Adipocyte (in vitro differentiated cells): ENCODE results near the gene KLHL3.

ENCODE experiments used
- DNase-seq: peaks from one replicate; pipeline ENCODE4 v3.0.0-alpha.2; 2015; ENCODE audit warnings: low read depth
- H3K27me3 ChIP-seq: replicated peaks from 2 replicates; pipeline ENCODE4 v1.7.0; 2013; ENCODE audit warnings: mild to moderate bottlenecking, low read length, moderate library complexity; ENCODE audit not compliant: control insufficient read depth, insufficient read depth
- H3K36me3 ChIP-seq: 2 replicates; pipeline ENCODE4 v1.7.0; 2013; ENCODE audit warnings: low read length, mild to moderate bottlenecking, moderate library complexity; ENCODE audit not compliant: control insufficient read depth, insufficient read depth, severe bottlenecking
- H3K4me1 ChIP-seq: 2 replicates; pipeline ENCODE4 v1.7.0; 2013; ENCODE audit warnings: mild to moderate bottlenecking, low read length, moderate library complexity; ENCODE audit not compliant: control insufficient read depth, insufficient read depth
- H3K4me3 ChIP-seq: 2 replicates; pipeline ENCODE4 v1.7.0; 2013; ENCODE audit warnings: mild to moderate bottlenecking, low read length, moderate library complexity
- H3K9ac ChIP-seq: 2 replicates; pipeline ENCODE4 v1.7.0; 2013; ENCODE audit warnings: mild to moderate bottlenecking, low read length, moderate library complexity
- H3K9me3 ChIP-seq: 2 replicates; pipeline ENCODE4 v1.7.0; 2013; ENCODE audit warnings: mild to moderate bottlenecking, low read length, moderate library complexity; ENCODE audit not compliant: control insufficient read depth

The KLHL3 gene

DNA sequence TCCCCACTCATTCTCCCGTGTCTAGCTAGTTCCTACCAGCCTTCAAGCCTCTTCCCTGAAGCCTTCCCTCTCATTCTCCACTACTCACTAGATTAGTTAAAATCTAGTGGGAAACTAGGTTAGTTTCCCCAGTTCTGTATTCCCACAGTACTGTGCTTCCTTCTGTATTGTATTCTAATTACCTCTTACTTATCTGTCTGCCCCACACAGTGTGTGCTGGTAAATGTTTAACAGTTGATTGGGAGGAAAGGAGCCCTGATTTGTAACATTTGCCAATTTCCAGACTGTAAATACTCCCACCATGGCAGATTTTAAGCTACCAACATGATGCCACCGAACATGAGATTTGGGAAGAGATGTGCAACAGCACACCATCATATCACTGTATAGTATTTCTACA is 8.3 kb downstream of the KLHL3 start:
- H3K4me3 ChIP-seq, result no peak overlapping the region
- H3K36me3 ChIP-seq, result no peaks in the 10 kb centered on the region
- no peak for DNase-seq

DNA sequence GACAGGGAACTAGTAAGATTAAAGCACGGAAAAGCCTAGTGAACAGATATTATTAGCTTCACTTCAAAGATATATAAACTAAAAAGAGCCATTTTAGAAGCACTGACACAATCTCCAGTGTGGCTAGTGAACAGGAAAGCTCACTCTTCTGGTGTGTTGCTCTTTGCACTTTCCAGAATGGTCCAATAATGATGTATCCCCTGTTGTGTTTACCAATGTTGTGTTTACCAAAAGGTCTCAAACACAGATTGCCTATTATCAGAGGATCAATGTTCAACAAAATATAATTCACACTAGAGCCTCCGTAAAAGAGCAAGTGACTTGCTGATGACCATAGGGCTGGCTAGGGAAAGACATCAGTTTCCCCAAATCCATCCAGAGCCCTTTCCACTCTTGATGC is 11.6 kb downstream of the KLHL3 start:
- no peak for DNase-seq
- Histone ChIP-seq H3K4me1 (no peaks in the 10 kb centered on the region), H3K9me3 (no peaks in the 10 kb centered on the region), H3K9ac (no peak overlapping the region), H3K36me3 (no peaks in the 10 kb centered on the region), H3K27me3 (no peaks in the 10 kb centered on the region), H3K4me3 (no peak overlapping the region)

More for the DNA sequence above, 8.3 kb downstream of the KLHL3 start:
- no peak overlapping the region for H3K9ac ChIP-seq
- no peaks in the 10 kb centered on the region for H3K27me3 ChIP-seq
- no peaks in the 10 kb centered on the region for H3K9me3 ChIP-seq
- H3K4me1 ChIP-seq, result peaks cover 19% of the 10 kb centered on the region

DNA sequence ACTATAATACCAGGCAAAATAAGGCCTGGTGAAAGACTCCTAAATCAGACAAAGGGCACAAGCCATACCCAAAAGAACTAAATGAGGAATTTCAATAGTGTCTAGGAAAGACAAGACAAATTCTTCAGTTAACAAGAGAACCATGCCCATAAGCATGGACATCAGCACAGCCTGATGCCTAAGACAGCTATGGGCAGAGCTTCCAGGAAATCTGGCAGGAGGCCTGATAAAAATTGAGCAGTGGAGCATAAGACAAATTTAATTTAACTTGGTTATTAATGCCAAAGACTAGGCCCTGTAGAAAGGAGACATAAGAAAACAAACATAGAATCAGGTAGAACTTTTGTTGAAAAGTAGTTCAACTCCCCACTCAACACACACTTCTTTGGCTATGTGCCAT is 17.3 kb downstream of the KLHL3 start:
- Histone ChIP-seq H3K36me3 (no peaks in the 10 kb centered on the region), H3K9me3 (no peaks in the 10 kb centered on the region), H3K4me3 (no peak overlapping the region), H3K9ac (no peak overlapping the region), H3K4me1 (no peaks in the 10 kb centered on the region), H3K27me3 (no peaks in the 10 kb centered on the region)
- DNase-seq, result no peak

DNA sequence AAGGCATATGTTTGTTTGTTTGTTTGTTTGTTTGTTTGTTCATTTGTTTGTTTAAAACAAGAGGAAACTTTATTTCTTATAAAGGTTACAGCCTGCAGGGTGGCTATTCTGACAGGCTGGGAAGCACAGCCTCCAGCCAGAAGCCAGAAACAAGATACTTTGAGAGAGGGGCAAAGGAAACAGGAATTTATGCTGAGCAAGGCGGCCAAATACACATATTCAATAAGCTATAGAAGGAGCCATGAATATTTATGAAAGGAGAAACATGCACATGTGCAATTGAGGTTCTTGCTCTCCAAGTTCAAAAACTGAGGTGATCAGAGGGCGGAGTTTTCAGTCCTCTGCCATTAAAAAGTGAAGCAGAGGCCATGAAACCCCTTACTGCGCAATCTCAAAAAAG is 19.6 kb downstream of the KLHL3 start:
- no peak for DNase-seq
- H3K4me3 ChIP-seq, result no peak overlapping the region
- no peaks in the 10 kb centered on the region for H3K9me3 ChIP-seq
- H3K36me3 ChIP-seq, result no peaks in the 10 kb centered on the region
- H3K27me3 ChIP-seq, result no peaks in the 10 kb centered on the region
- no peak overlapping the region for H3K9ac ChIP-seq
- peaks cover 3% of the 10 kb centered on the region for H3K4me1 ChIP-seq

DNA sequence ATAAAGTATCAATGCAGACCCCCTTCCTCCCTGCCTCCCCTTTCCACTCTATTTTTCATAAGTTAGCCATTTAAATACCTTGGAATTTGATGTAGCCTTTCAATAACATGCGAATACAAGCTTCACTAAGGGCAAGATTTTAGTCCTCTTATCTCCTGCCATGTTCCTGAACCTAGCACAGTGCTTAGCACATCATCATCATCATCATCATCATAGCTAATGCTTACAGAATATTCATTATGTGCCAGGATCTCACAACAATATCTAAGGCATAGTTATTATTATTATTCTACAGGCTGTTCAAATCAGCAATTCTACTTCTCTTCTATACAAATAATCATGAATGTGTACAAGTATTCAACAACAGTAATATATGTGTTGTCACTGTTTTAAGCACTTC is 20.4 kb downstream of the KLHL3 start:
- Histone ChIP-seq H3K9ac (no peak overlapping the region), H3K4me1 (peaks cover 3% of the 10 kb centered on the region), H3K4me3 (no peak overlapping the region), H3K9me3 (no peaks in the 10 kb centered on the region), H3K27me3 (no peaks in the 10 kb centered on the region), H3K36me3 (no peaks in the 10 kb centered on the region)
- DNase-seq, result no peak

DNA sequence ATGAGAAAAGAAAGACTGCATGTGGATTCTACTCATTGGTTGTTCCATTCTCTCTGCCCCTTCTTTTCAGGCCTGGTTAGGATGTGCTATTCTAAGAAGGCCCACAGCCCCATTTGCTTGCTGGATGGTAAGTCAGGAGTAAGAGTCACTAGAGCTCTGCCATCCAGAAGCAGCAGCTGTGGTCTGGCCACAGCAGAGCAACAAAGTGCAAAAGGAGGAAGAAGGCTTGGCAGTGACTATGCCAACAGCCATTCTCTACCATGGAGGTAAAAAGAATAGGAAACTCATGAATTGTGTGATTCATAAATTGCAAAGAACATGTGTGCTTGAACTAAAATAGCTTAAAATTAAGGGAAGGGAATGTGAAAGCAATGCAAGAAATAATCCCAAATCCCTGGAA is 20.9 kb downstream of the KLHL3 start:
- Histone ChIP-seq H3K4me3 (no peak overlapping the region), H3K36me3 (no peaks in the 10 kb centered on the region), H3K27me3 (no peaks in the 10 kb centered on the region), H3K9me3 (no peaks in the 10 kb centered on the region), H3K4me1 (peaks cover 7% of the 10 kb centered on the region), H3K9ac (no peak overlapping the region)
- peak; percentile 9 for DNase-seq

DNA sequence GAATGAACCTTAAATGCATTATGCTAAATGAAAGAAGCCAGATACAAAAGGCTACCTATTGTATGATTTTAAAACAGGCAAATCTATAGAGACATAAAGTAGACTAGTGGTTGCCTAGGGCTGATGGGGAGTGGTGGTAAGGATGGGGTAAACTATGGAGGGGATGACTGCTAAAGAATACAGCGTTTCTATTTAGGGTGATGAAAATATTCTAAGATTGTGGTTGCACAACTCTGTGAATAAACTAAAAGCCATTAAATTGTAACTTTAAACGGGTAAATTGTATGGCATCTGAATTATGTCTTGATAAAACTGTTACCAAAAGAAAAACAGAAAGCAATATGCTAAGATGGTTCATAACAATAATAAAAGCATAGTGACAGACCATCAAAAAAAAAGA is 21.4 kb downstream of the KLHL3 start:
- H3K4me3 ChIP-seq, result no peak overlapping the region
- peak; percentile 13 for DNase-seq
- H3K27me3 ChIP-seq, result no peaks in the 10 kb centered on the region
- H3K9ac ChIP-seq, result no peak overlapping the region
- peaks cover 11% of the 10 kb centered on the region for H3K4me1 ChIP-seq
- H3K9me3 ChIP-seq, result no peaks in the 10 kb centered on the region
- H3K36me3 ChIP-seq, result no peaks in the 10 kb centered on the region

DNA sequence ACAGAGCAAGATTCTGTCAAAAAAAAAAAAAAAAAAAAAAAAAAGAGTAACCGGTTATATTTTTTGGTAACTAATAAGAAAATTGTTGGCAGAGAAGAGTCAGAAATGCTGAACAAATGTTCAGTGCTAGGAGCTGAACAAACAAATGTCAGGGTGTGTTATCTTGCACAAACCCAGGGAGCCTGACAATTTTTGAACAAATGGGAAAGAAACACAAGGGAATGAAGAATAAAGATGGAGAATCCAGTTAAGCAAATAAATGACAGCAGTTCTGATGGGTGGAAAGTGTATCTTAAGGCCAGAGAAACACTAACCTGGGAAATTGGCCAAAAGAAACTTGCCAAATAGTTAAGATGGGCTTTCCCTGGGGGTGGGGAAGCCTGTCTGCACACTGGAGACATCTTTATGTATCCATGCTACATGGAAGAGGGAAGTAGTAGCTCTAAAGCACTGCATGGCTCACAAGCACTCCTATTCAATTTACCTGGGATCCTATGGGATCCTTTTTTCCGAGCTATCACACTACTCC is 23.7 kb downstream of the KLHL3 start:
- H3K9me3 ChIP-seq, result no peaks in the 10 kb centered on the region
- no peak overlapping the region for H3K9ac ChIP-seq
- H3K4me1 ChIP-seq, result peaks cover 11% of the 10 kb centered on the region
- no peak overlapping the region for H3K4me3 ChIP-seq
- H3K36me3 ChIP-seq, result no peaks in the 10 kb centered on the region
- no peak for DNase-seq
- H3K27me3 ChIP-seq, result no peaks in the 10 kb centered on the region

DNA sequence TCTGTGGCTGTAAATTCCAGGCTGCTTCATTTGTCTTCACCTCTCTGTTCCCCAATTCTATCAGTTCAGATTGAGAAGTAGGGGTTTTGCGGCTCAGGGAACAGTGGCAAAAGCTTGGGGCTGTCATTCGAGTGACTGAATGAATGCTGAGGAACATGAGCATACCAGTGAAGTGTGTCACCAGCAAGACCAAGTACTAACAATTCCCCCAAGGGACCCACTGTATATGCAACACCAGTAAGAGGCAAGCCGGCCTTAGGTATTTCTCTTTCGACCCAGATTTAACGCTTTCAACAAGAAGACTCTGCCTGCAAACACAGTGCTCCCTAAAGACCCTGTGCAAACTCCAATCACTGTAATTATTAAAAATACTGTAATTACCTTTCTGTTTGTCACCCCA is 25.8 kb downstream of the KLHL3 start:
- Histone ChIP-seq H3K27me3 (no peaks in the 10 kb centered on the region), H3K9me3 (no peaks in the 10 kb centered on the region), H3K4me3 (no peak overlapping the region), H3K4me1 (peaks cover 11% of the 10 kb centered on the region), H3K9ac (no peak overlapping the region), H3K36me3 (no peaks in the 10 kb centered on the region)
- peak; percentile 18 for DNase-seq

DNA sequence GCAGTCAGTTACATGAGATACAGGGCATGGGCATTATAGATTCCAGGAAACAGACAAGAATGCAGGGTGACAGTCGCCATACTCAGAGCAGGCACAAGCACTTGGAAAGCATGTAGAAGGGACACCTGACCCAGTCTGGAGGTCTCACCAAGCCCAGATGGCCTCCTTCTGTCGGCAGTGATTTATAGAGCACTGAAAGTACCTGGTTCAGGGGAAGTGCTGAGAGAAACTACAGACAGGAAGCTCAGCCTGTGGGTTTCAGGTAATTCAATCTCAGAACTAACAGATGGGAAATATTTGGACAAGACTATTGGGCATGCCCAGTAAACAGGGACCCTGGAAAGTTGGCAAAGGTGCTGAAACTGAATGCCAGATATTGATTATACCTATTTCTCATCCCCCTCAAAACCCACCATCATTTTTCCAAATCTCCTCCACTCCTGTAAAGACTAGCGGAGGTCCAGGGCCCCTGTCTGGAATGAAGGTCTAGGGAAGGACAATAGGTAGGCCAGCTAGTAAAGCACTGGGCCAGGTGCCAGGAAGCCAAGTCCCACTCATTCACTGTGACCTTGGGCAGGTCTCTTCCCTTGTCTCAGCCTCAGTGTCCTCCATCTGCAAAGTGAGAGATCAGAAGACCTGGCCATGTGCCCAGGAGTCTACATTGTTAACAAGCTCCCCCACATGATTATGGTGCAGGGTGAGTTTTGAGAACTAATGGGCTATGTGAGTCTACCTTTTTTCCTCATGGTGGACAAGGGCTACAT is 26.9 kb downstream of the KLHL3 start:
- H3K9ac ChIP-seq, result no peak overlapping the region
- DNase-seq, result no peak
- no peaks in the 10 kb centered on the region for H3K9me3 ChIP-seq
- no peak overlapping the region for H3K4me3 ChIP-seq
- H3K27me3 ChIP-seq, result no peaks in the 10 kb centered on the region
- no peaks in the 10 kb centered on the region for H3K36me3 ChIP-seq
- peaks cover 11% of the 10 kb centered on the region for H3K4me1 ChIP-seq

DNA sequence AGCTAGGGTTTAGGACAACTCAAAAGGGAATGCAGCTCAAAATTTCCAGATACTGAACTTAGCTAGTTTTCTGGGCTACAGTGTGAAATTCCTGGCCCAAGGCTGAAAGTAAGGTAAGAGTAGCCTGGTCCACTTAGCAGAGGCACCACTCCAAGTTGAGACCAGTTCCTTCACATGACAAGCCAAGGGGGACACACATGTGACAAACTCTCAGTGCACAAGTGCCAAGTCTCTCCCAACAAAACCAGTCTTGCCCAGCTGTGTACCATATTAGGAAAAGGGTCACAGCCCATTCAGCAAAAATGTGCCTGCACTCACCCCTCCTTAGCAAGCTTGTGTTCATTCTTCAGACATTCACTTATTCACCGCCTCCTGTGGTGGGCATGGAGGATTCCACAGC is 27.8 kb downstream of the KLHL3 start:
- no peaks in the 10 kb centered on the region for H3K36me3 ChIP-seq
- no peaks in the 10 kb centered on the region for H3K27me3 ChIP-seq
- H3K9me3 ChIP-seq, result no peaks in the 10 kb centered on the region
- DNase-seq, result no peak
- H3K4me3 ChIP-seq, result no peak overlapping the region
- no peak overlapping the region for H3K9ac ChIP-seq
- H3K4me1 ChIP-seq, result peaks cover 11% of the 10 kb centered on the region

DNA sequence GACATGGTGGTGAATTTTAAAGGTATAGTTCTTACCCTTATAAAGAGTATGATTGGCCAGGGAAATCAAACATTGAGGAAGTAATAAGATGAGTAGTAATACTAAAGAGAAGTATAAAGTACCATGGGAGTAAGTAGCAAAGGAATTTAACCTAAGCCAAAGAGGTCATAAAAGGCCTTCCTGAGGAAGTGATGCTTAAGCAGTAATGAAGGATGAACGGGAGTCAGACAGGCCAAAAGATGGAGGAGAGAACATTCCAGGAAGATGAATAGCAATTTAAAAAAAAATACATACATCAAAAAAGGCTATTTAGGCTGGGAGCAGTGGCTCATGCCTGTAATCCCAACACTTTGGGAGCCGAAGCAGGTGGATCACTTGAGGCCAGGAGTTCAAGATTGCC is 29.0 kb downstream of the KLHL3 start:
- DNase-seq, result no peak
- H3K9ac ChIP-seq, result no peak overlapping the region
- H3K27me3 ChIP-seq, result no peaks in the 10 kb centered on the region
- H3K9me3 ChIP-seq, result no peaks in the 10 kb centered on the region
- H3K4me3 ChIP-seq, result no peak overlapping the region
- no peaks in the 10 kb centered on the region for H3K36me3 ChIP-seq
- H3K4me1 ChIP-seq, result peaks cover 8% of the 10 kb centered on the region
